ENCODE measurements around the gene DMPK.

DMPK gene

DNA sequence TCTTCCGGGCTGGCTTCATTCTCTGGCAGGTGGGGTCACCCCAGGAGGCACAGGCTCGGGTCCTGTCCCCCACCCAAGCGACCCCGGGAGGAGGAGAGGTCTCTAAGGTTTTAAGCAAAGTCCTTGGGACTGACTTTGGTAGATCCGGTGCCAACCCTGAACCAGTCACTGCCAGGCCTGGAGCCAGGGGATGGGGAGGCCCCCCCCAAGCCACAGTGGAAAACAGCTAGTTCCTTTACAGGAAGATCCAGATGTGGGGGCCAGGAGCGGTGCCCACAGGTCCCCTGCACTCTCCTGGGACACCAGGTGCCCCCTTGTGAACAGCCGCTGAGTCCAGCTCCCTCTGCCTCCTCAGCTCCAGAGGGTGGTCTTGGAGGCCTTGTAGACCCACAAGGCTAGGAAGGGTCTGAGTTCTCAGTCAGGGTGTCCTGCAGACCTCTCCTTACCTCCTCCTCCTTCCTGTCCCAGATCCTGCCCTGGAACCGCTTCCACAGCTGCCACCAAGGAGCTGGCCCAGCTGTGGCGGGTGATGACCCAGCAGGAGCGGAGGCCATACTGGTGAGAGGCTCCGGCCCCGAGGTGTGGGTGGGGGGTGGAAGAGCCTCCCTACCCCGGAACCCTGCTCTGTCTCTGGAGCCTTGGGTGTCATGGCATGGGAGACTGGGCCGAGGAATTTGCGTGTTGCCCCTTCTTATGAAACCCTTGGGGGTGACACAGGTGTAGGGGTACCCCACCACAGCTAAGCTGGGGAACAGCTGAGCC lies 19.2 kb downstream of the DMPK start:
- Histone ChIP-seq H3K36me3 (ENCODE audit: low read depth) (no peaks in the 10 kb centered on the region), H3K9me3 (ENCODE audit: severe bottlenecking) (no peaks in the 10 kb centered on the region), H3K27me3 (ENCODE audit: insufficient read depth, poor library complexity, severe bottlenecking) (no peaks in the 10 kb centered on the region), H3K4me3 (ENCODE audit: severe bottlenecking) (no peak overlapping the region), H3K4me1 (ENCODE audit: insufficient read depth, poor library complexity, severe bottlenecking) (no peaks in the 10 kb centered on the region), H3K27ac (ENCODE audit: poor library complexity, severe bottlenecking) (no peak overlapping the region)
- no peak for DNase-seq (ENCODE audit: low spot score)
- ATAC-seq (ENCODE audit: low read depth) = no peak
- TF ChIP-seq, protein P1, sequence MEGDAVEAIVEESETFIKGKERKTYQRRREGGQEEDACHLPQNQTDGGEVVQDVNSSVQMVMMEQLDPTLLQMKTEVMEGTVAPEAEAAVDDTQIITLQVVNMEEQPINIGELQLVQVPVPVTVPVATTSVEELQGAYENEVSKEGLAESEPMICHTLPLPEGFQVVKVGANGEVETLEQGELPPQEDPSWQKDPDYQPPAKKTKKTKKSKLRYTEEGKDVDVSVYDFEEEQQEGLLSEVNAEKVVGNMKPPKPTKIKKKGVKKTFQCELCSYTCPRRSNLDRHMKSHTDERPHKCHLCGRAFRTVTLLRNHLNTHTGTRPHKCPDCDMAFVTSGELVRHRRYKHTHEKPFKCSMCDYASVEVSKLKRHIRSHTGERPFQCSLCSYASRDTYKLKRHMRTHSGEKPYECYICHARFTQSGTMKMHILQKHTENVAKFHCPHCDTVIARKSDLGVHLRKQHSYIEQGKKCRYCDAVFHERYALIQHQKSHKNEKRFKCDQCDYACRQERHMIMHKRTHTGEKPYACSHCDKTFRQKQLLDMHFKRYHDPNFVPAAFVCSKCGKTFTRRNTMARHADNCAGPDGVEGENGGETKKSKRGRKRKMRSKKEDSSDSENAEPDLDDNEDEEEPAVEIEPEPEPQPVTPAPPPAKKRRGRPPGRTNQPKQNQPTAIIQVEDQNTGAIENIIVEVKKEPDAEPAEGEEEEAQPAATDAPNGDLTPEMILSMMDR (IDR thresholded peaks at IDR 0.05; ENCODE audit: poor library complexity, severe bottlenecking) = no peak

DNA sequence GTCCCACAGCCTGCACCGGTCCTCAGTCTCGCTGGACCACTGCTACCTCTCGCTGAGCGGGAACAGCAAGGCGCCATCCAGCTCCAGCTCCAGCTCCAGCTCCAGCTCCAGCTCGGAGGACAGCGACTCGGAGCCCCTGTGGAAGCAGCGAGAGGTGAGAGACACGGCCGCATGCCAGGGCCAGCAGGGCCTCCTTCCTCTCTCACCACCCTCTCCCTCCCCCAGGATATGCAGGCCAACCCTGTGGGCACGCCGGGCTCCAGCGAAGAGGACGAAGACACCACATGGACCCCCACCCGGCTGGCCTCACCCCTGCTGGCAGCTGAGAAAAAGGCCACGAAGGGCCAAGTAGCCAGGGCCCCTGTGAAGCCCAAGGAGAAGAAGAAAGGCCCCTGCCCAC lies 20.6 kb downstream of the DMPK start:
- Histone ChIP-seq H3K4me1 (ENCODE audit: insufficient read depth, poor library complexity, severe bottlenecking) (no peaks in the 10 kb centered on the region), H3K27ac (ENCODE audit: poor library complexity, severe bottlenecking) (no peak overlapping the region), H3K9me3 (ENCODE audit: severe bottlenecking) (no peaks in the 10 kb centered on the region), H3K4me3 (ENCODE audit: severe bottlenecking) (no peak overlapping the region), H3K36me3 (ENCODE audit: low read depth) (no peaks in the 10 kb centered on the region), H3K27me3 (ENCODE audit: insufficient read depth, poor library complexity, severe bottlenecking) (no peaks in the 10 kb centered on the region)
- TF ChIP-seq, protein P1 (IDR thresholded peaks at IDR 0.05; ENCODE audit: poor library complexity, severe bottlenecking) = no peak
- DNase-seq (ENCODE audit: low spot score) (no peak), ATAC-seq (ENCODE audit: low read depth) (no peak)

DNA sequence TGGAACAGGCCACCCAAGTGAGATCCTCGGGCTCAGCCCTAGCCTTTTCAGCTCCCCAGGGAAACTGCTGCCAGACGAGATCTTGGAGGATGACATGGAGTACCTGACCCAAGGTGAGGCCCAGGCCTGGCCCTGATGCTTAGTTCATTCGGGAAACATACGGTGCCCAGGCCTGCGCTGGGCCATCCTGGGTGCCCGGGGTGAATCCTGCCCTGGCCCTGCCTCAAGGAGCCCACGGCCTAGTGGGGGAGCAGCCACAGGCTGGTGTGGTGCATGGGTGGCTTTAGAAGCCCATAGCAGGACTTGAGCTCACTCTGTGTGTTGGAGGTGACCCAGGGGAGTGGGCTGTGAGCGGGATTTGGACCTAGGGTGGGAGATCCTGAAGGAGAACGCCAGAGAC lies 23.4 kb downstream of the DMPK start:
- H3K27me3 ChIP-seq (ENCODE audit: insufficient read depth, poor library complexity, severe bottlenecking) = no peaks in the 10 kb centered on the region
- H3K9me3 ChIP-seq (ENCODE audit: severe bottlenecking) = no peaks in the 10 kb centered on the region
- no peaks in the 10 kb centered on the region for H3K4me1 ChIP-seq (ENCODE audit: insufficient read depth, poor library complexity, severe bottlenecking)
- ATAC-seq (ENCODE audit: low read depth) (no peak), DNase-seq (ENCODE audit: low spot score) (no peak)
- TF ChIP-seq, protein P1 (IDR thresholded peaks at IDR 0.05; ENCODE audit: poor library complexity, severe bottlenecking) = no peak
- H3K4me3 ChIP-seq (ENCODE audit: severe bottlenecking) = no peak overlapping the region
- H3K27ac ChIP-seq (ENCODE audit: poor library complexity, severe bottlenecking) = no peak overlapping the region
- no peaks in the 10 kb centered on the region for H3K36me3 ChIP-seq (ENCODE audit: low read depth)

DNA sequence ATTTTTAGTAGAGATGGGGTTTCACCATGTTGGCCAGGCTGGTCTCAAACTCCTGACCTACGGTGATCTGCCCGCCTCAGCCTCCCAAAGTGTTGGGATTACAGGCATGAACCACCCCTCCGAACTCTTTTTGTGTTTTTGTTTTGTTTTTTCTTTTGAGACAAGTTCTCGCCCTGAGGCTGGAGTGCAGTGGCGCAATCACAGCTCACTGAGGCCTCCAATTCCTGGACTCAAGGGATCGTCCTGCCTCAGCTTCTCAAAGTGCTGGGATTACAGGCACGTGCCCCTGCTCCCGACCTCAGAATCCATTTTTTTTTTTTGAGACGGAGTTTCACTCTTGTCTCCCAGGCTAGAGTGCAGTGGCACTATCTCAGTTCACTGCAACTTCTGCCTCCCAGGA lies 24.6 kb downstream of the DMPK start:
- peaks cover 4% of the 10 kb centered on the region for H3K4me1 ChIP-seq (ENCODE audit: insufficient read depth, poor library complexity, severe bottlenecking)
- H3K4me3 ChIP-seq (ENCODE audit: severe bottlenecking) = no peak overlapping the region
- no peak overlapping the region for H3K27ac ChIP-seq (ENCODE audit: poor library complexity, severe bottlenecking)
- H3K27me3 ChIP-seq (ENCODE audit: insufficient read depth, poor library complexity, severe bottlenecking) = no peaks in the 10 kb centered on the region
- TF ChIP-seq, protein P1 (IDR thresholded peaks at IDR 0.05; ENCODE audit: poor library complexity, severe bottlenecking) = no peak
- ATAC-seq (ENCODE audit: low read depth) (no peak), DNase-seq (ENCODE audit: low spot score) (no peak)
- H3K36me3 ChIP-seq (ENCODE audit: low read depth) = no peaks in the 10 kb centered on the region
- no peaks in the 10 kb centered on the region for H3K9me3 ChIP-seq (ENCODE audit: severe bottlenecking)

DNA sequence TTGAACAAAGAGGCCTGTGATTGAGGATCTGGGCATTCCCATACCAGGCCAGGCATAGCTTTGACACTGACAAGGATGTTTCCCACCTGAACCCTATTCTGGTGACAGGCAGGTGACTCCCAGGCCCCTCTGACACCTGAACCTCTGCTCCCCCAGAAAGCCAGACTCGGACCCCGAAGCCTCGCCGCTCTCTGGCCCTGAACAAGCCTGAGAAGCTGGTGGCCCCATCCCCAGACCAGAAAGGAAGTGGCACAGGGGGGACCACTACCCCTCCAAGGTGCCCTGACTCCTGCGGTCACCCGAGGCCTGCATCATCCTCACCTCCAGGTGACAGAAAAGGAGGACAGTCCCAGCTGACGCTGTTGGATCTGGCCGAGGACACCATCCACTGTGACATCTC lies 28.0 kb downstream of the DMPK start:
- Histone ChIP-seq H3K4me3 (ENCODE audit: severe bottlenecking) (no peak overlapping the region), H3K36me3 (ENCODE audit: low read depth) (no peaks in the 10 kb centered on the region), H3K4me1 (ENCODE audit: insufficient read depth, poor library complexity, severe bottlenecking) (peaks cover 8% of the 10 kb centered on the region), H3K27ac (ENCODE audit: poor library complexity, severe bottlenecking) (no peak overlapping the region), H3K9me3 (ENCODE audit: severe bottlenecking) (no peaks in the 10 kb centered on the region), H3K27me3 (ENCODE audit: insufficient read depth, poor library complexity, severe bottlenecking) (no peaks in the 10 kb centered on the region)
- TF ChIP-seq, protein P1 (IDR thresholded peaks at IDR 0.05; ENCODE audit: poor library complexity, severe bottlenecking) = no peak
- ATAC-seq (ENCODE audit: low read depth) (no peak), DNase-seq (ENCODE audit: low spot score) (no peak)
